SHP77 treated with DMSO at 0.1 percent for 48 hours (cell line): ENCODE measurements around the gene HMGN2.
"Not testable (repeated sequence)": the region's sequence is repeated elsewhere in the genome, so short reads cannot be mapped to it uniquely, and the experiment has no call there.

ENCODE experiments used
- DNase-seq: peaks from one replicate; lab custom pipeline; 2025; lab: John Stamatoyannopoulos, UW

Gene HMGN2

DNA sequence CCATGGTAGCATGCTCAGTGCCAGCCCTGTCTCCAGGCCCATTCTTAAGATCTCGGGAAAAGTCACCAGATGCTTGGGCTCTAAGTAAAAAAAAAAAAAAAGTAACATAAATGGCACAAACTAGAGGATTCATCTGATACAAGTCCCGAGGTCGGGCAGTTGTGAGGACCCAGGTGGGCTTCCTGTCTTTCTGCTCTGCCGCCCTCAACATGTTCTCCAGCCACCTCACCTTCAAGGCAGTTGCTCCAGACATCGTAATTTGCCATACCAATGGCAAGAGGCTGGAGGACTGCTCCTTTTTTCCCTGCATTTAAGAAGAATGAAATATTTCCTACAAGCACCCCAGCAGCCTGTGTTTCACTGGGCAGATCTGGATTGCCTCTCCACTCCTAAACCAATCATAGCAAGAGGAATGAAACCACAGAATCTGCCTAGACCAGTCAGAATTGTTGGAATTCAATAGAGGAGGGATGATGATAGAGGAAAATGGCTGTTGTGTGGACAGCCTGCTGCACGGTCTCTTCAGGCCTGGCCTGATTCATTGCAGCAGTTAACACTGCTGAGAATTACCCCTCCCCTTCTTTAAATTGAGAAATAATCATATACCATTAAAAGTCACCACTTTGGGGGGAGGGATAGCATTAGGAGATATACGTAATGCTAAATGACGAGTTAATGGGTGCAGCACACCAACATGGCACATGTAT lies 5.4 kb downstream of the HMGN2 start:
- no peak for DNase-seq

DNA sequence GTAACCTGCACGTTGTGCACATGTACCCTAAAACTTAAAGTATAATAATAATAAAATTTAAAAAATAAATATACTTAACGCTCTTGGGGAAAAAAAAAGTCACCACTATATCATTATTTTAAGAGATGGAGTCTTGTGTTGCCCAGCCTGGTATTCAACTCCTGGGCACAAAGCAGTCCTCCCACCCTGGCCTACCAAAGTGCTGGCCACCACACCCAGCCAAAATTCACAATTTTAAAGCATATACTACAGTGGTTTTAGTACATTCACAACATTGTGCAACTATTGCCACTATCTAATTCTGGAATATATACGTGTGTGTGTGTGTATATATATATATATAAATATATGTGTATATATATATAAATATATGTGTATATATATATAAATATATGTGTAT lies 5.9 kb downstream of the HMGN2 start:
- DNase-seq, result no peak

DNA sequence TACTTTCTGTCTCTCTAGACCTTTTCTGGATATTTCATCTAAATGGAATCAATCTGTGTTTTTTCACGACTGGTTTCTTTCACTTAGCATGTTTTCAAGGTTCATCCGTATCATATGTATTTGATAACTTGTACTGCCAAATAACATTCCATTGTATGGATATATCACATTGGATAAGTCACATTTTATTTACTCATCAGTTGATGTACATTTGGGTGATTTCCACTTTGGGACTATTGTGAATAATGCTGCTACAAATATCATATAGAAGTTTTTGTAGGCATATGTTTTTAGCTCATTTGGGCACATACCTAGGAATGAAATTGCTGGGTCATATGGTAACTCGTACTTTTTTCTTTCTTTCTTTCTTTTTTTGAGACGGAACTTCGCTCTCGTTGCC lies 6.7 kb downstream of the HMGN2 start:
- DNase-seq, result no peak

DNA sequence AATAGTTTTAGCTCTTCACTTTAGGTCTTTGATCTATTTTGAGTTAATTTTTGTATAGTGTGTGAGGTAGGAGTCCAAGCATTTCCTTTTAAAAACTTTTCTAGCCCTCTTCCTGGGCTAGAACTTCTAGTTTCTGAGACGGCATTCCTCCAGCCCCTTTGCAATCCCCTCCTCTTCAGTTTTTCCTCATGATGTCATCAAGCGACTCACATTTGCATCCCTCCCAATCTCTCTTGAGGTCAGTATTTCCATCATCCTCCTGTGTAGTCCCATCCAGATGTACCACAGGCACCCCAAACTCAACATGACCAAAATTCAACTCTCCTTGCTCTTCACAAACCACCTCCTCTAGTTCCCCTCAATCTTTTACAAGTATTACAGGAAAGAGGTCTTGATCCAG lies 10.7 kb downstream of the HMGN2 start:
- no peak for DNase-seq

DNA sequence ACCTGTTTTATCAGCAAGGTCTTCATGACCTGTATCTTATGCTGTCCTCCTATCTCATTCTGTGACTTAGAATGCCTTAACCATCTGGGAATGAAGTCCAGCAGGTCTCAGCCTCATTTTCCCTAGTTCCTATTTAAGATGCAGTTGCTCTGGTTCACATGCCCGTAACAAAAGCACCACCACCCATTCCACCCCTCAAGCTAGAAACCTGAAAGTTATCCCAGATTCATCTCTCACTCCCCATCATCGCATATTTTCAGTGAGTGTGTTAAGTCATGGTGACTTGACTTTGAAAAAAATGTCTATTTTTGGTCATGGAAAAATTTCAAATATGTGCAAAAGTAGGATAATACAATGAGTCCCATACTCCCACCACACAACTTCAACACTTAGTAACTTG lies 11.7 kb downstream of the HMGN2 start:
- no peak for DNase-seq

DNA sequence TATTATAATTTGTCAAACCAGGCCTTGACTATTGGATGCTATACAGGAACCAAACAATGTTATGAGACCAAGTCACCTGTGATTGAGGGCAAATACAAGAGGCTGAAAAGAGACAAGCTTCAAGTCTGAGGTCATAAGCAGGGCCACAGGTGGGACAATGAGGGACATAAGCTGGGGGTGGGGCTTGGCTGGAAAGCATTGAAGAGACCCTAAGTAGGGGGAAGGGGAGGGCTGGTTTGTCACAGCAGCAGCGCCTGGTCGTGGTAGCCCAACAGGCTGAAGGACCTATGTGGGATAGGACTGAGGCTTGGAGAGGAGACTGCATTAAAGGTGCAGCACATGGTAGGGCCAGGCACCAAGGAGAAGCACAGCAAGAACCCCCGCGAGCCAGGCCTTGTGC lies 17.9 kb downstream of the HMGN2 start:
- DNase-seq, result no peak

DNA sequence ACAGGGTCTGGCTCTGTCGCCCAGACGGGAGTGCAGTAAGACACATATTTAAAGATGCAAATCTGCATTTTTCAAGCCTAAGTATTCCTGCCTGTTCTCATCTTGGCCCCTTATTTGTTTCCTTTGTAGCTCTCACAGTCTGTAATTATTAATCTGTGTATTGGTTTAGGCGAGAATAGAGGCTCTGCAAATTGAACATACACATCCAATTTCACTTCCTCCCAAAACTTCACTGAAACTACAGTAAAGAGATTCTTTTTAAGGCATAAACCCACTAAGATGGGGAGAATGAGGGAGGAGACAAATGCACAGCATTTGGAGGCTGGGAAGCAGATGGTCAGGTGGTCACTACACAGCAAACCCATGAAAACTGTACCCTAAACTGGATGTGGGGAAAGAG lies 21.0 kb downstream of the HMGN2 start:
- no peak for DNase-seq

DNA sequence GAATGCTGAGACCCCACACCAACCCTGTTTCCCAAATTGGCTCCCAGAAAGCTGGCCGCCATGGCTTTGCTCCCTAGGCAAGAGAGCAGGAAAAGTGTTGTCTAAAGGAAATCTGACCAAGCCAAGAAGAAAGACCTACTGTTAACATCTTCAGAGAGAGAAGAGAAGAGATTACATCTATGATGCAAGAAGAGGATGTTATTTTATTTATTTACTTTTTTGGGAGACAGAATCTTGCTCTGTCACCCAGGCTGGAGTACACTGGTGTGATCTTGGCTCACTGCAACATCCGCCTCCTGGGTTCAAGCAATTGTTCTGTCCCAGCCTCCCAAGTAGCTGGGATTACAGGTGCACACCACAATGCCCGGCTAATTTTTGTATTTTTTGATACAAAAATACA lies 21.7 kb downstream of the HMGN2 start:
- no peak for DNase-seq

DNA sequence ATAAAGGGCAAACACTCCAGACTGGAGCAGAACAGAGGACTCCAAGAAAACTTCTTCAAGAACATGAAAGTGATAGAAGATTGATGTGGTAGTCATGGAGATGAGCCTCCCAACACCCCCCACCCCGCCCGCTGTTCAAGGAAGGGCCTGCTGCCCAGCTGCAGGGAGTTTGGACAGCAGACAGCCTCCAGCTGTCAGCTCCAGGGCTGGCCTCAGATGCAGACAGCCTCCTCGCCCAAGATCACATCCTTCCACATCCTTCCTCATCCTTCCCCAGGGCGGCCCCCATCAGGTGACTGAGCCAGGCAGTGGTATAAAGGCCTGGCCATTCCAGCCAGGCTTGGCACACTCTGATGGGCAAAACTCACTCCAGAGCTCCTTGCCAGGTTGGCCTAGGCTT lies 24.6 kb downstream of the HMGN2 start:
- no peak for DNase-seq

DNA sequence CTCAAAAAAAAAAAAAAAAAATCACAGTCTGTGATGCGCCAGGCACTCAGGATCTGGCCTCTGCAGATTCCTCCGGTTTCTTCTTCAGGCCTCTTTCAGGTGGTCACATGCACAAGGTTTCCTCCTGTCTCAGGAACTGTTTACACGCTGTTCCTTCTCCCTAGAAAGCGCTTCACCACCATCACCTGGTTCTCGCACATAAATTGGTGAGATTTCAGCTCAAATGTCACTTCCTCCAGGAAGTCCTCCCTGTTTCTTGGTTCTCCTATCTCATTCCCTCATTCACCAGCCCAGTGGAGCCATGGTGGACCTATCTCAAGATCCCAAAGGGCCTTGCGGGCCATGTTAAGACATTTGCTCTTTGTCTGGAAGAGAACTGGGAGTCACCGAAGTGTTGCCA lies 26.7 kb downstream of the HMGN2 start:
- no peak for DNase-seq

DNA sequence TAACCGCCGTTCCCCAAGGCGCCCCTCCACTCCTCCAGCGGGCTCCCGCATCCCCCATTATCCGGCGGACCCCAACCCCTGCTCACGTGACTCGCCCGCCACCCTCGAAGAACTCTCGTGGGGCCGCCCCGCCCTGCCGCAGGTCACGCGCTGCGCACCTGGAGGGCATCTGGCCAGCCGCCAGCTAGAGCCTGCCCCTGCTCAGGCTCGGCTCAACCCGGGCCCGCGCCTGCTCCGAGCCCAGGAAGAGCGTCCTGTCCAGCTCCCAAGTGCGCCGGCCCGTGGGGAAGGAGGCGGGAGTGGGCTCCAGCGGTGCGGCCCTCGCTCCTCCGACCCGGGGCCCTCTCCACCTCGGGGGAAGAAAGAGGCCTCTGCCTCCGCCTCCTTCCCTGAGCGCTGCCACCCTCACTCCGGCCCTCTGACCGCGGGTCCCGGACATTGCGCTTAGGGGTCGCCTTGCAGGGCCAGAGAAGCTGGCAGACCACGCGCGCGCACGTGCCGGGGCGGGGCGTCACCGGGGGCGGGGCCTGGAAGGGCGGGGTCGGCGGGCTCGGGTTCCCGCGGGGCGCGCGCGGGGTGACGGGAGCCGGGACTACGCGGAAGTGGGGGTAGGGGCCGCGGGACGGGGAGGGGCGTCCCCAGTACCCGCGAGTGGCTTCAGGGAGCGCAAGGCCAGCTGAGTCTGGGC lies 28.4 kb downstream of the HMGN2 start:
- DNase-seq, result peak; percentile 58

DNA sequence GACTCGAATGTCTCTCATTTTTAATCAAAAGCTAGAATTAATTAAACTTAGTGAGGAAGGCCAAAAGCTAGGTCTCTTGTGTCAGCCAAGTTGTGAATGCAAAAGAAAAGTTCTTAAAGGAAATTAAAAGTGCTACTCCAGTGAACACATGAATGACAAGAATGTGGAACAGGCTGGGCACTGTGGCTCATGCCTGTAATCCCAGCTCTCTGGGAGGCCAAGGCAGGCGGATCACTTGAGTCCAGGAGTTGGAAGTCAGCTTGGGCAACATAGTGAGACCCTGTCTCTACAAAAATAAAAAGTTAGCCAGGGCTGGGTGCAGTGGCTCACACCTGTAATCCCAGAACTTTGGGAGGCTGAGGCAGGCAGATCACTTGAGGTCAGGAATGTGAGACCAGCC lies 38.5 kb downstream of the HMGN2 start:
- not testable (repeated sequence) for DNase-seq

DNA sequence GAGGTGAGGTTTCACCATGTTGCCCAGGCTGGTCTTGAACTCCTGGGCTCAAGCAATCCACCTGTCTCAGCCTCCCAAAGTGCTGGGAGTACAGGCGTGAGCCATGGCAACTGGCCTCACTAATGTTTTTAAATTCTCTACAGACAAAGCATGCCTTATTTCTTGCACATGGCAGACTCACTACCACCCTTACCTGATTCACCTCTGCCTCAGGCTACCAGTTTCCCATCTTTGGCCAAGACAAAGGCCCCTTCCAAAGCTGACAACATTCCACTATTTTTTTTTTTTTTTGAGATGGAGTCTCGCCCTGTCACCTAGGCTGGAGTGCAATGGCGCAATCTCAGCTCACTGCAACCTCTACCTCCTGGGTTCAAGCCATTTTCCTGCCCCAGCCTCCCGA lies 43.6 kb downstream of the HMGN2 start:
- not testable (repeated sequence) for DNase-seq

DNA sequence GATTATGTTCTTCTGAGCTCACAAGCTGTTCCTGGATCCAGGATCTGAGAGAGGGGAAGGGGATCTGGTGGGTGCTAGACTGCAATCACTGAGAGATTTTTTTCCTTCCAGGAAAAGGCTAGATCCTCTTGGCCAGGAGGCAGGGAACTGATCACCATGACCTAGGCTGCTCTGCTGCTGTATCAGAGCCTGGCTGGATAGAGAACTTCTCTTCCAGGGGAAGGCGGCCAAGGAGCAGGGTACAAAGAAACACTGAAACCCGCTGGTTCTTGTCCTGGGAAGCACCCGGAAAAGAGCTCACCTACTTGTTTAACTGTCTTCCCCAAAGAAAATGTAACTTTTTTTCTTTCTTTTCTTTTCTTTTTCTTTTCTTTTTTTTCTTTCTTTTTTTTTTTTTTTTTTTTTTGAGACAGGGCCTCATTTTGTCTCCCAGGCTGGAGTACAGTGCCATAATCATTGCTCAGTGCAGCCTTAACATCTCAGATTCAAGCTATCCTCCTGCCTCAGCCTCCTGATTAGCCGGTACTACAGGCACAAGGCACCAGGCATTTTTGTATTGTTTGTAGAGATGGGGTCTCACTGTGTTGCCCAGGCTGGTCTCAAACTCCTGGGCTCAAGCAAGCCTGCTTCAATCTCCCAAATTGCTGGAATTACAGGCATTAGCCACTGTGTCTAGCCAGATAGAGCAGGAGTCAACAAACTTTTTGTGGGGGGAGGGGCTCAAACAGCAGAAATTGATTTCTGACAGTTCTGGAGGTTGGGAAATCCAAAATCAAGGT lies 44.9 kb downstream of the HMGN2 start:
- no peak for DNase-seq

DNA sequence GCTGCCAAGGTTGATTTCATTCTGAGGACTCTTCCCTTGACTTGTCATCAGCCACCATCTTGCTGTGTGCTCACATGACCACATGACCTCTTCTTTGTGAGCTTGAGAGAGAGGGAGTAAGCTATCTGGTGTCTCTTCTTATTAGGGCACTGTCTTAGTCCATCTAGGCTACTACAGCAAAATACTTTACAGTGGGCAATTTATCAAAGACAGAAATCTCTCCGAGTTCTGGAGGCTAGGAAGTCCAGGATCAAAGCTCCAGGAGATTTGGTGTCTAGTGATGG lies 45.5 kb downstream of the HMGN2 start:
- DNase-seq, result no peak

DNA sequence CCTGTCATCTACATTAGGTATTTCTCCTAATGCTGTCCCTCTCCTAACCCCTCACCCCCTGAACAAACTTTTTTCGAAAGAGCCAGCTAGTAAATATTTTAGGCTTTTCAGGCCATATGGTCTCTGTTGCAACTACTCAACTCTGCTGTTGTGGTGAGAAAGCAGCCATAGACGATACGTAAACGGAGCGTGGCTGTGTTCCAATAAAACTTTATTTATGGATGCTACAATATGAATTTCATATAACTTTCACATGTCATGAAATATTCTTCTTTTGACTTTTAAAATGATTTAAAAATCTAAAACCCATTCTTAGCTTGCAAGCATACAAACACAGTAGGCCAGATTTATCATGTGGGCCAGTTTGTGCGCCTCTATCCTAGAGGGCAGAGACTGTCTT lies 46.1 kb downstream of the HMGN2 start:
- no peak for DNase-seq

DNA sequence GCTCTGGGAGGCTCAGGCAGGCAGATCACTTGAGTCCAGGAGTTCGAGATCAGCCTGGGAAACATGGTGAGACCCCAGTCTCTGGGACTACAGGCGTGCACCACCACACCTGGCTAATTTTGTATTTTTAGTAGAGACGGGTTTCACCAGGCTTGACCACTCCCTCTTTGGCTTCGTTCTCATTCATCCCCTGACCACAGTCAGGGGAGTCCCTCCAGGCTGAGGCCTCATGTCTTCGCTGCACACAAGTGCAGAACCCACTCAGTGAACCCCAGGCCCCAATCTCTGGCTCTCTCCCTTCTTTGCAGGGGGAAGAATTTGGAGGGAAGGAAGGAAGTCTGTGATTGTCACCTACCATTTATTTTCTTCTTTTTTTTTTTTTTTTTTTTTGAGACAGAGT lies 48.1 kb downstream of the HMGN2 start:
- no peak for DNase-seq

DNA sequence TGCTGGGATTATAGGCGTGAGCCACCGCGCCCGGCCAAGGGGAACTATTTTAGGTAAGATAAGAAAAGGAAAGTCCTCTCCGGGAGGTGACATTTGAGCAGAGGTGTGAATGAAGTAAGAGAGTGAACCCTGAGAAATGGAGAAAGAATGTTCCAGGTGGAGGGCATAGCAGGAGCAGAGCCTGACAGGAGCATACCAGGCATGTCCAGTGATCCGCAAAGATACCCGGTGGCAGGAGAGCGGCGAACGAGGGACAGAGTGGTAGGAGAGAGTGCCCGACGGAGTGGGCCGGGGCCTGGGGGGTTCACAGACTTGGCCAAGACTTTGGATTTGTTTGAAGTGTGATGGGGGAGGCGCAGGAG lies 49.4 kb downstream of the HMGN2 start:
- DNase-seq, result no peak

DNA sequence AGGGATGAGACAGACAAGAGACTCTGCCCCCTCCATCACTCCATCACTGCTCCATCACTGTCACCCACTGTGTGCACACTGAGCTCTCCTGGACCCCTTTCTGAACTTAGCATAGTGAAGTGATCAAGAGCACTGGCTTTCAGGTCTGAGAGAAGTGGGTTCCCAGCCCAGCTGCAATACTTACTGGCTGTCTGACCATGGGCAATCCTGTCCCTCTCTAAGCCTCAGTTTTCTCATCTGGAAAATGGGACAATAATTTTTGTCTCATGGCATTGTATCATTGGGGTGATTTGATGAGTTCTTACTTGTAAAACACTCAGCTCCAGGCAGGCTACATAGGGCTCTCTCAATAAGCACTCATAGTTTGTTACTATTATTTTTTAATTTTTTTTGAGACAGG lies 49.8 kb downstream of the HMGN2 start:
- DNase-seq, result no peak

DNA sequence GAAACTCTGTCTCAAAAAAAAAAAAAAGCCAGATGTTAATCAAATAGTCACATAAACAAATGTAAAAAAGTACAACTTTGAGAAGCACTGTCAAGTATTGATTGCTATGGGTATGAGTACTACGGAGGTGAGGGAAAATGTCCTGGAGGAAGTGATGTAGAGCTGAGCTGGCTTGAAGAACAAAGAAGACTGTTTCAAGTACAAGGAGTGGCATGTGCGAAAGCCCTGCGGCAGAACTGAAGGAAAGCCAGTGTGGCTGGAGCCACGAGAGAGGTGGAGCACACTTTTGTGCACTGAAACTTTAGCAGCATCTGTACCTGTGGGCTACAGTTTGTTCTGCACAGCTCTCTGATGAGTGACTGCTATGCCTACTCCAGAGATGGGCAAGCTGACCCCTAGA lies 51.9 kb downstream of the HMGN2 start:
- no peak for DNase-seq
